ENCODE data around the gene HOXD1. TPM values are rescaled to one million over a fixed set of nuclear protein-coding genes. Genes with fewer than 3 reads are reported as not detected.

Gene HOXD1
- total and polyA plus RNA-seq, 2 donors (not counting 3 experiments of a cell fraction or from before 2014, with no cell fraction given) = 6.6 to 10.4 TPM

DNA sequence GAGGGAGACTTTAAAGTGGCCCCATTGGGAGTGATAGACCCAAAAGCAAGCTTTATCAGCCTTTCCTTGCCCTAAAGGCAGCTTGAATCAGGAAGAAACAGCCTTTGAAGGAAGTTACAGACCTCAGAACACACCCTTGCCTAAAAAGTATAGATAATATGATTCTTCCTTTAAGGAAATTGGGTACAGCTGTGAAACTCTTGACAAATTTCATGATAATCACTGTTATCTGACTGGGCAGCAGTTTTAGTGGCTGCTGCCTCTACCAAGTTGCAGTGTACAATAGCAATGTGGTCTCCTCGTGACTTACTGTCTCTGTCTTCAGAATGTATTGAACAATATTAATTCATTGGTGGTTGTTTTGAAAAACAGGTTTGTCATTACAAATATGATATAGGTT is 16.7 kb downstream of the HOXD1 start:
- POLR2A ChIA-PET = no interaction called here
- CTCF ChIA-PET = no interaction called here

DNA sequence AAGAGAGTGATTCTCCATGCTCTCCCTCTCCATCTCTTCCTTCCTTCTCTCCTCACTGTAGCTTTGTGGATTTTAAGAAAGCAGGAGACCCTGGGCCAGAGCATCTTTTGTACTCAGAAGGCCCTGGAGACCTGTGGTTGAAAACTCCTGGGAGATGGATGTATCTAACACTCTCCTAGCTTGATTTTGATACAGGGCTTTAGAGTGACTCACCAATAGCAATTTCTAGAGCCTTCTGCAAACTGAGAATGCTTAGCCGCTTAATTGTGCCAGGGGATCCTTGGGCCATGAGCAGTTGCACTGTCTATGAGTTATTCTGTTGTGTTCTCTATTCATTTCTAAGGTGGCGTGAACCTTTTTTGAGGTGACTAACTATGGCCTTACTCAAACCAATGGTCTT is 17.7 kb downstream of the HOXD1 start:
- no TSS peak for BruUV-seq (replicated peaks)
- TF ChIP-seq EZH2 (IDR thresholded peaks at IDR 0.05; ENCODE audit: borderline replicate concordance, low read depth, low read length, severe bottlenecking) (no peak), MYC (IDR thresholded peaks at IDR 0.05; ENCODE audit: low read depth, low read length) (no peak), FOS (IDR thresholded peaks at IDR 0.05; ENCODE audit: borderline replicate concordance, insufficient read depth, low read length) (no peak), MAX (IDR thresholded peaks at IDR 0.05; ENCODE audit: insufficient read depth, insufficient read length) (no peak), JUN (IDR thresholded peaks at IDR 0.05; ENCODE audit: borderline replicate concordance, insufficient read depth, insufficient read length, low read depth) (no peak), POLR2AphosphoS5 (IDR thresholded peaks at IDR 0.05; ENCODE audit: insufficient read depth, low read depth, low read length) (no peak), GATA2 (IDR thresholded peaks at IDR 0.05; ENCODE audit: insufficient read depth, insufficient read length, low read depth, low read length) (no peak), POLR2A (IDR thresholded peaks at IDR 0.05; ENCODE audit: low read depth, low read length) (no peak)
- TF ChIP-seq, protein P1, sequence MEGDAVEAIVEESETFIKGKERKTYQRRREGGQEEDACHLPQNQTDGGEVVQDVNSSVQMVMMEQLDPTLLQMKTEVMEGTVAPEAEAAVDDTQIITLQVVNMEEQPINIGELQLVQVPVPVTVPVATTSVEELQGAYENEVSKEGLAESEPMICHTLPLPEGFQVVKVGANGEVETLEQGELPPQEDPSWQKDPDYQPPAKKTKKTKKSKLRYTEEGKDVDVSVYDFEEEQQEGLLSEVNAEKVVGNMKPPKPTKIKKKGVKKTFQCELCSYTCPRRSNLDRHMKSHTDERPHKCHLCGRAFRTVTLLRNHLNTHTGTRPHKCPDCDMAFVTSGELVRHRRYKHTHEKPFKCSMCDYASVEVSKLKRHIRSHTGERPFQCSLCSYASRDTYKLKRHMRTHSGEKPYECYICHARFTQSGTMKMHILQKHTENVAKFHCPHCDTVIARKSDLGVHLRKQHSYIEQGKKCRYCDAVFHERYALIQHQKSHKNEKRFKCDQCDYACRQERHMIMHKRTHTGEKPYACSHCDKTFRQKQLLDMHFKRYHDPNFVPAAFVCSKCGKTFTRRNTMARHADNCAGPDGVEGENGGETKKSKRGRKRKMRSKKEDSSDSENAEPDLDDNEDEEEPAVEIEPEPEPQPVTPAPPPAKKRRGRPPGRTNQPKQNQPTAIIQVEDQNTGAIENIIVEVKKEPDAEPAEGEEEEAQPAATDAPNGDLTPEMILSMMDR (IDR thresholded peaks at IDR 0.05; ENCODE audit: extremely low read depth in 1 of 2, insufficient read depth in 1 of 2, low read depth in 1 of 2, low read length in 2 of 2) = no peak
- Histone ChIP-seq H3K4me1 (ENCODE audit: control insufficient read depth, extremely low read depth, insufficient read depth, low read length) (no peaks in the 10 kb centered on the region), H3K79me2 (ENCODE audit: control insufficient read depth, insufficient read depth, low read length) (no peaks in the 10 kb centered on the region), H3K9ac (replicated peaks; ENCODE audit: extremely low read depth, insufficient read depth, low read length) (no peak overlapping the region), H2AFZ (ENCODE audit: low read depth, low read length) (no peak overlapping the region), H3K27me3 (ENCODE audit: control insufficient read depth in 2 of 2, insufficient read depth in 2 of 2, low read length in 2 of 2) (no peaks in the 10 kb centered on the region), H4K20me1 (replicated peaks; ENCODE audit: control insufficient read depth, extremely low read depth, insufficient read depth, low read length) (no peaks in the 10 kb centered on the region), H3K4me2 (ENCODE audit: insufficient read depth, low read length) (no peak overlapping the region), H3K27ac (ENCODE audit: insufficient read depth, low read depth, low read length) (no peak overlapping the region), H3K4me3 (replicated peaks in 1 of 3; ENCODE audit: insufficient read depth in 1 of 3, low read depth in 1 of 3, low read length in 3 of 3) (no peak overlapping the region), H3K9me1 (replicated peaks; ENCODE audit: control insufficient read depth, extremely low read depth, insufficient read depth, low read length) (no peaks in the 10 kb centered on the region), H3K36me3 (ENCODE audit: control insufficient read depth in 2 of 2, extremely low read depth in 1 of 2, insufficient read depth in 2 of 2, low read length in 2 of 2) (no peaks in the 10 kb centered on the region), H3K9me3 (replicated peaks; ENCODE audit: control insufficient read depth, insufficient read depth, low read length) (no peaks in the 10 kb centered on the region)
- ChIA-PET POLR2A (no interaction called here), CTCF (no interaction called here)
- DNase-seq (ENCODE audit: low read depth, low spot score) (no peak), FAIRE-seq (no peak)
- dilution Hi-C loops (cut with MboI; ENCODE audit: extremely low pct_ligation_motif_present, low sequenced_read_pairs) (no loop called here), intact Hi-C loops (cut with micrococcal nuclease) (no loop called here)

More for the DNA sequence above, 16.7 kb downstream of the HOXD1 start:
- Histone ChIP-seq H3K27me3 (ENCODE audit: control insufficient read depth in 2 of 2, insufficient read depth in 2 of 2, low read length in 2 of 2) (no peaks in the 10 kb centered on the region), H3K9me1 (replicated peaks; ENCODE audit: control insufficient read depth, extremely low read depth, insufficient read depth, low read length) (no peaks in the 10 kb centered on the region), H3K4me3 (replicated peaks in 1 of 3; ENCODE audit: insufficient read depth in 1 of 3, low read depth in 1 of 3, low read length in 3 of 3) (no peak overlapping the region), H3K9ac (replicated peaks; ENCODE audit: extremely low read depth, insufficient read depth, low read length) (no peak overlapping the region), H2AFZ (ENCODE audit: low read depth, low read length) (no peak overlapping the region), H4K20me1 (replicated peaks; ENCODE audit: control insufficient read depth, extremely low read depth, insufficient read depth, low read length) (no peaks in the 10 kb centered on the region), H3K9me3 (replicated peaks; ENCODE audit: control insufficient read depth, insufficient read depth, low read length) (no peaks in the 10 kb centered on the region), H3K4me2 (ENCODE audit: insufficient read depth, low read length) (no peak overlapping the region), H3K79me2 (ENCODE audit: control insufficient read depth, insufficient read depth, low read length) (no peaks in the 10 kb centered on the region), H3K4me1 (ENCODE audit: control insufficient read depth, extremely low read depth, insufficient read depth, low read length) (no peaks in the 10 kb centered on the region), H3K27ac (ENCODE audit: insufficient read depth, low read depth, low read length) (no peak overlapping the region), H3K36me3 (ENCODE audit: control insufficient read depth in 2 of 2, extremely low read depth in 1 of 2, insufficient read depth in 2 of 2, low read length in 2 of 2) (no peaks in the 10 kb centered on the region)
- DNase-seq (ENCODE audit: low read depth, low spot score) (no peak), FAIRE-seq (no peak)
- intact Hi-C loops (cut with micrococcal nuclease) = no loop called here
- no peak for TF ChIP-seq JUN (IDR thresholded peaks at IDR 0.05; ENCODE audit: borderline replicate concordance, insufficient read depth, insufficient read length, low read depth)
- no peak for TF ChIP-seq FOS (IDR thresholded peaks at IDR 0.05; ENCODE audit: borderline replicate concordance, insufficient read depth, low read length)
- no TSS peak for BruUV-seq (replicated peaks)
- dilution Hi-C loops (cut with MboI; ENCODE audit: extremely low pct_ligation_motif_present, low sequenced_read_pairs) = no loop called here

Data from endothelial cell of umbilical vein (primary cell).